GM23248 (cell line): ENCODE measurements around the gene TIFAB. TPM values are rescaled to one million over a fixed set of nuclear protein-coding genes. Genes with fewer than 3 reads are reported as not detected.

Experiments
- DNase-seq: peaks from one replicate; pipeline ENCODE4 v3.0.0-alpha.2; 2015
- H2AFZ ChIP-seq: fragments of 200-600 bp; sonication (generic); 2 replicates; pipeline ENCODE4 v1.6.1; 2016; ENCODE audit warnings: antibody characterized with exemption
- H3F3A ChIP-seq: fragments of 200-600 bp; sonication (generic); 2 replicates; pipeline ENCODE4 v1.6.1; 2016; ENCODE audit warnings: mild to moderate bottlenecking, antibody characterized with exemption, mixed run types; ENCODE audit not compliant: insufficient read depth
- H3K27ac ChIP-seq: fragments of 200-600 bp; sonication (generic); 2 replicates; pipeline ENCODE4 v1.5.1; 2016; ENCODE audit warnings: mild to moderate bottlenecking
- H3K27me3 ChIP-seq: fragments of 200-600 bp; sonication (generic); replicated peaks from 2 replicates; pipeline ENCODE4 v1.6.1; 2016; ENCODE audit warnings: mild to moderate bottlenecking; ENCODE audit not compliant: insufficient read depth
- H3K36me3 ChIP-seq: fragments of 200-600 bp; sonication (generic); 2 replicates; pipeline ENCODE4 v1.6.1; 2016; ENCODE audit warnings: low read depth, mild to moderate bottlenecking
- H3K4me1 ChIP-seq: fragments of 200-600 bp; sonication (generic); 2 replicates; pipeline ENCODE4 v1.6.1; 2016; ENCODE audit warnings: mild to moderate bottlenecking; ENCODE audit not compliant: insufficient read depth
- H3K4me2 ChIP-seq: fragments of 200-600 bp; sonication (generic); one replicate; pipeline ENCODE4 v1.6.1; 2016; ENCODE audit warnings: mild to moderate bottlenecking; ENCODE audit not compliant: unreplicated experiment
- H3K4me3 ChIP-seq: fragments of 200-600 bp; sonication (generic); 2 replicates; pipeline ENCODE4 v1.5.1; 2016; ENCODE audit warnings: mild to moderate bottlenecking
- H3K79me2 ChIP-seq: fragments of 200-600 bp; sonication (generic); 2 replicates; pipeline ENCODE4 v1.6.1; 2016; ENCODE audit warnings: mild to moderate bottlenecking; ENCODE audit not compliant: insufficient read depth
- H3K9ac ChIP-seq: fragments of 200-600 bp; sonication (generic); 2 replicates; pipeline ENCODE4 v1.6.1; 2016; ENCODE audit warnings: mild to moderate bottlenecking
- H3K9me2 ChIP-seq: fragments of 200-600 bp; sonication (generic); 2 replicates; pipeline ENCODE4 v1.6.1; 2016; ENCODE audit warnings: mixed run types, mild to moderate bottlenecking, moderate library complexity; ENCODE audit not compliant: insufficient read depth
- H3K9me3 ChIP-seq: fragments of 200-600 bp; sonication (generic); one replicate; pipeline ENCODE4 v1.6.1; 2017; ENCODE audit warnings: low read depth
- H4K20me1 ChIP-seq: fragments of 200-600 bp; sonication (generic); 2 replicates; pipeline ENCODE4 v1.6.0; 2016; ENCODE audit not compliant: insufficient read depth
- EZH2 ChIP-seq: fragments of 200-600 bp; sonication (generic); IDR thresholded peaks from 2 replicates; pipeline ENCODE4 v1.6.1; 2018; ENCODE audit warnings: antibody characterized with exemption, mild to moderate bottlenecking; ENCODE audit not compliant: insufficient read depth, poor library complexity, severe bottlenecking
- EZH2phosphoT487 ChIP-seq: fragments of 200-600 bp; sonication (generic); IDR thresholded peaks from 2 replicates; pipeline ENCODE4 v1.6.1; 2018; ENCODE audit warnings: antibody characterized with exemption, moderate library complexity, mild to moderate bottlenecking, low read depth; ENCODE audit not compliant: insufficient read depth
- WGBS, 2 experiments: methylation state at CpG; one replicate each; pipeline ENCODE4 v1.1.6; 2015 to 2017; ENCODE audit warnings: low lambda C conversion rate in 2 of 2, low coverage in 1 of 2; ENCODE audit errors: missing lambda C conversion rate in 2 of 2; 5-methylcytosine and 5-hydroxymethylcytosine counted together
- in situ Hi-C: fragments of 300-500 bp; cut with MboI; formaldehyde crosslinking; loops from 2 replicates; pipeline ENCODE4 v1.15.0; 2020
- polyA plus RNA-seq: library from polyadenylated mRNA; unstranded; fragments of >200 nt; fragmentation: Nextera tagmentation; extraction: Ambion mirVana; gene quantifications from 2 replicates; pipeline ENCODE4 v1.2.1, GENCODE V29; 2016
- total RNA-seq: library from RNA; depleted of rRNA; stranded (reverse); fragments of >200 nt; shearing (Covaris generic); gene quantifications from 2 replicates; pipeline ENCODE4 v1.2.3, GENCODE V29; 2014

TIFAB gene
- total and polyA plus RNA-seq, 2 experiments from 2014 or later, result not detected

- no peak overlapping the region for H3K9ac ChIP-seq
- TF ChIP-seq EZH2phosphoT487 (no peak), EZH2 (no peak)
- no peak overlapping the region for H3K27ac ChIP-seq
- H2AFZ ChIP-seq, result no peak overlapping the region
- H3K9me2 ChIP-seq, result no peaks in the 10 kb centered on the region
- H3K4me2 ChIP-seq, result no peak overlapping the region
- no peaks in the 10 kb centered on the region for H3K79me2 ChIP-seq
- no peaks in the 10 kb centered on the region for H3K9me3 ChIP-seq
- no peak overlapping the region for H3K4me3 ChIP-seq
- 98 to 99% methylated on average over 4 of the region's 4 CpGs for WGBS, 2 experiments
- H3F3A ChIP-seq, result no peaks in the 10 kb centered on the region
- H3K36me3 ChIP-seq, result no peaks in the 10 kb centered on the region
- in situ Hi-C loops, result no loop called here
- H3K27me3 ChIP-seq, result no peaks in the 10 kb centered on the region
- H3K4me1 ChIP-seq, result peaks cover 18% of the 10 kb centered on the region
- H4K20me1 ChIP-seq, result no peaks in the 10 kb centered on the region
- DNase-seq, result no peak
Observed at GRCh38 chr5:135458356-135458755, 6.2 kb upstream of the TIFAB start.

DNA sequence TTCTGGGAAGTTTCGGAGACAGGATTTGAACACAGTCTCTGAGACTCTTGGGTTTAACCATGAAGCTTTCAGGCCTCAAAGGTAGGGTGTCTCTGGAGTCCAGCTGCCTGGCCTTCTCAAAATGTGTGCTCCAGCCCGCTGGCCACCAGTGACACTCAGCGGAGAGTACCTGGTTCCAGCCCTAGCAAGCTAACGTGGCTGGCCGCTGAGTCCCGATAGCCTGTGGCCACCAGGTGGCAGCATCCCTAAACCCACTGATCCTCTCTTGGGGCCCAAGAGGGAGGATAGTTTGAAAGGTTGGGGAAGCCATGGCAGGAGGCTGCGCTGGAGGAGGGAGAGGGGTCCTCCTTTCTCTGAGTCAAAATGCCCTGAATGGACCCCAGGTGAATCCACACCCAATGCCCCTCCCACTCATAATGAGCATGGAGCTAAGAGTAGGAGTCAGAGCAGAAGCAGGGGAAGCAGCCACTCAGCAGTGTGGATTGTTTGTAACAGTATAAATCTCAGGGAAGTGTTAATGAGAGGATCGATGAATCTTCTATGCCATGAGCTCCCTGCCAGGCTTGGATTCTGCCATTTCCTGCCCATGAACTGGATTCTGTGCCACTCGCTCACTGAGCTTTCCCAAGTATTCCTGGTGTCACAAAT is 5.4 kb upstream of the TIFAB start:
- 30 to 33% methylated on average over 9 of the region's 9 CpGs for WGBS, 2 experiments
- Histone ChIP-seq H3K9me3 (no peaks in the 10 kb centered on the region), H3K9me2 (no peaks in the 10 kb centered on the region), H3K27ac (no peak overlapping the region), H3K4me2 (no peak overlapping the region), H3K36me3 (no peaks in the 10 kb centered on the region), H2AFZ (peak overlapping the region; percentile 36), H3K9ac (no peak overlapping the region), H3K79me2 (no peaks in the 10 kb centered on the region), H3F3A (no peaks in the 10 kb centered on the region), H3K4me1 (peaks cover 18% of the 10 kb centered on the region), H3K27me3 (no peaks in the 10 kb centered on the region), H3K4me3 (no peak overlapping the region), H4K20me1 (no peaks in the 10 kb centered on the region)
- in situ Hi-C loops, result no loop called here
- peak; percentile 74 for DNase-seq
- no peak for TF ChIP-seq EZH2

- no peaks in the 10 kb centered on the region for H3K27me3 ChIP-seq
- WGBS, 2 experiments, result 52 to 58% methylated on average over 12 of the region's 12 CpGs
- no peaks in the 10 kb centered on the region for H4K20me1 ChIP-seq
- H3K4me2 ChIP-seq, result peak overlapping the region; percentile 61
- no peaks in the 10 kb centered on the region for H3K36me3 ChIP-seq
- no peaks in the 10 kb centered on the region for H3K9me3 ChIP-seq
- peak; percentile 98 for DNase-seq
- no peaks in the 10 kb centered on the region for H3K9me2 ChIP-seq
- peak overlapping the region; percentile 41 for H3K27ac ChIP-seq
- no peak for TF ChIP-seq EZH2
- TF ChIP-seq EZH2phosphoT487, result no peak
- H3K4me1 ChIP-seq, result peaks cover 18% of the 10 kb centered on the region
- H3F3A ChIP-seq, result no peaks in the 10 kb centered on the region
- no peaks in the 10 kb centered on the region for H3K79me2 ChIP-seq
- H2AFZ ChIP-seq, result peak overlapping the region; percentile 47
- in situ Hi-C loops, result no loop called here
- no peak overlapping the region for H3K9ac ChIP-seq
- no peak overlapping the region for H3K4me3 ChIP-seq
Observed at GRCh38 chr5:135456238-135457099, 4.3 kb upstream of the TIFAB start.

DNA sequence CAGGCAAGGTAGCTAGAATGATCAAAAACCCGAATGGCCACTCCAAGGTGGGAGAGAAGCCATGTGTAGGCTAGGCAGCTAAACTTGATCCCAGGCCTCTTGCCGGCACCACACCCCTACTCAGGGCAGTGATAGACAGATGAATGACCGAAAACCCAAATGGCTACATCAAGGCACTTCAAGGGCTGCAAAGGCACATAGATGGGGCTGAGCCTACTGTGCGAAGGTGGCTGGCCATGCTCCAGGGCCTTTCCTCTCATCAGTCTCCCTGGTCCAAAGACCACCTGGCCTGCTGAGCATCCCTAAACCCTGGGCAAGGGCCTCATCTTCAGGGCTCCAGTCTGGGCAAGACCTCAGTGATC is 3.7 kb upstream of the TIFAB start:
- Histone ChIP-seq H3K4me1 (peaks cover 18% of the 10 kb centered on the region), H3K9me3 (no peaks in the 10 kb centered on the region), H3K36me3 (no peaks in the 10 kb centered on the region), H3K9ac (no peak overlapping the region), H3K79me2 (no peaks in the 10 kb centered on the region), H3K9me2 (no peaks in the 10 kb centered on the region), H3F3A (no peaks in the 10 kb centered on the region), H2AFZ (no peak overlapping the region), H4K20me1 (no peaks in the 10 kb centered on the region), H3K27ac (peak overlapping the region; percentile 40; the same call in 1 of the 2 replicates), H3K27me3 (no peaks in the 10 kb centered on the region), H3K4me3 (no peak overlapping the region), H3K4me2 (peak overlapping the region; percentile 61)
- no peak for DNase-seq
- WGBS, 2 experiments, result 96% methylated on average over 4 of the region's 4 CpGs
- no peak for TF ChIP-seq EZH2phosphoT487
- TF ChIP-seq EZH2, result no peak
- in situ Hi-C loops, result no loop called here
